ACHN (cell line): ENCODE data around the gene DMBX1.

Experiments
- DNase-seq: peaks from one replicate; pipeline ENCODE4 v3.0.0-alpha.2; 2015
- in situ Hi-C: cut with HindIII; loops from 2 replicates; pipeline ENCODE4 v1.10.0; 2017; ENCODE audit warnings: low sequenced_read_pairs, low pct_ligation_motif_present, low pct_unique_long_range_greater_than_20kb

Gene DMBX1

DNA sequence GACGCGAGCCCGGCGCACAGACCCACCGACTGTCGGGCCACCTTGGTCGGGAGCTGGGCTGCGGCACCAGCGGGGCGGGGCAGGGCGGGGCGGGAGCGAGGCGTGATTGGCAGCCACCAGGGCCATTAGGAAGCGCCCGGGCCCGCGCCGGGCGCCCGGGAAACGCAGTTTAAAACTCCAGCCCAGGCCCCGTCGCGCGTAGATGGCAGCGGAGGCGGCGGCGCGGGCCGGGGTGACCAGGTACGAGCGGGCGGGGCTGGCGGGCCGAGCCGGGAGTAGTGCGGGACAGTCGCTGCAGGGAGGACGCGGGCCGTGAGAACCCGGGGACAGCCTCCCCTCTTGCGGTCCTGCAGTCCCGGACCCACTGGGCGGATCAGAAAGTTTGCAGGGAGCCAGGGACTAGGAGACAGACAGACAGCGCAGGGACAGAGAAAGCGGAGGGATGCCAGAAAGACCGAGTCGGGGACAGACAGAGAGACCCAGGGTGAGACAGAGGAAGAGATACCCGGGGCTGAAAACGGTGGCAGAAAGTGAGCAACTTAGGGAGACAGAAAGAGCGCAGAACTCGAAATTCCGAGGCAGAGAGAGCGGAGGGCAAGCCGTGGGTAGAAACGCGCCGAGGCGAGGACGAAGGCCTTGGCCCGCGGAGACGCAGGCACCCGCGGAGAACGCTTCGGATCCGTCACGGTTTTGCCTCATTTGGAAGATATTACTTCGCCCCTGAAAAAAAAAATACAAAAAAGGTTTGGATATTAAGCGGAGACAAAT is at the start of gene DMBX1:
TSS of gene DMBX1 (plus strand) at position 199 of the 768 bp plus-strand sequence. CDS start 17,175 bp downstream, outside the sequence.
- DNase-seq = peak; percentile 30
- in situ Hi-C loops = no loop called here

GRCh38 chr1:46440478-46440877 is 49.2 kb upstream of the DMBX1 start:
- DNase-seq = no peak
- in situ Hi-C loops = no loop called here

GRCh38 chr1:46442317-46443161 is 47.1 kb upstream of the DMBX1 start:
- in situ Hi-C loops = no loop called here
- DNase-seq = peak; percentile 91

GRCh38 chr1:46444466-46444865 is 45.2 kb upstream of the DMBX1 start:
- no peak for DNase-seq
- in situ Hi-C loops = no loop called here

GRCh38 chr1:46445773-46446256 is 43.8 kb upstream of the DMBX1 start:
- in situ Hi-C loops = no loop called here
- DNase-seq = no peak

DNA sequence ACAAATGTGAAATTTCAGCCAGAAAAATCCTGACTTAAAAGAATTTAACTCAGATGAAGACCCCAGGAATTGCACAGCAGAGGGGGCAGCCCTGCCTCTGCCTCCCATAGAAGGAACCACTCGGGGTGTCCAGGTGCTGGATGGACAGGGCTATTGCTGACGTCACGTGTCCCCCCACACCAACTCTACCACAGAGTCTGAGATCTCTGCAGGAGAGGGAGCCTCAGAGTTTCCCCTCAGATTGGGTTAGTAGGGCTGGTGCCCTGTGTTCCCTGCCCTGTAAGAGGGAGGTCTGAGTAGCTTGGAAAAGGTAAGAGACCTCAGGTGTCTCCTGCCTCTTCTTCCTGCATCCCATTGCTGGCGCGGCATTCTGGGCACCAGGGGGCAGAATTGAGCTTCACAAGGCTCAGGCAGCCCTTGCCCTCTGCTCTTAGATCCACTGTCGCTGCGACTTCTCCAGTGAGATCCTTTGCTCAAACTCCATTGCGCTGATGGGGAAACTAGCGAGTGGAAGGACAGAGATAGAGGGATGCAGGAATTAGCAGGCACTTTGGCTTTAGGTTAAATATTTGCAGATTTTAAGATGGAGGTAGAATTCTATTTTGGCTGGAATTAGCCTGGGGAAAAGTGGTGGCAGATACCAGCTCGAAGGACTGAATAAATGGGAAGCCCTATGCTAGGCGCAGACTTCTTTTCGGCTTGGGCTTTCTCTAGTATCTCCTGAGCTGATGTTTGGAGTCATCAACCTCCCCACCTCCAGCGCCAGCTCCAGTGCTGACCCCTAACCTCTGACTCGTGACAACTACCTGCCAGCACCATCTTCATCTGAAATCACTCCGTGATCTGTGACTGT is 42.8 kb upstream of the DMBX1 start:
- DNase-seq = peak; percentile 55
- in situ Hi-C loops = no loop called here

DNA sequence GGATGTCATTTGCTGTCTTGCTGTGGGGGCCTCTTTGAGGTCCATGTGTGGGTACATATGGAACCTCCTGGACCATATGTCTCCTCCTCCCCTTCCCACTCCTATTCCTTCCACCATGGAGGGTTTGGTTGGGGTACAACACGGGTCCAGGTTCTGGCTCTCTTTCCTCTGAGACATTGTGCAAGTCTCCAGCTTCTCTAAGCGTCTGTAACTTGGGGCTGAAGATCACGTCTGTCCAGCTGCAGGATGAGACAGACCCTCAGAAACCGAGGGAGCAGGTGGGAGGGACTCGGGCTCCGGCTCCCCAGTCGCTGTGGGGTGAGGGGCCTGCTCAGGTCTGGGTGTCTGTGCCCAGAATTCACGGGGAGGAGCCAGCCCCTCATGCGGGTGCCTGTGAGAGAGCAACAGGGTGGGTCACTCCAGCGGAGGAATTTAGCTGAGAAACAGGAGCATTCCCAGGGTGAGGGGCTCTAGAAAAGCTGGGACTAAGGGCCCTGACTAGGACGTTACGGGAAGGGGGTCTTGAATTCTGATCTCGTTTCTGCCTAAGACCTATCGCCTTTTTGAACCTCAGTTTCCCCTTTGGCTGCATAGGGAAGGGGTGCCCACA is 42.0 kb upstream of the DMBX1 start:
- DNase-seq = no peak
- in situ Hi-C loops = no loop called here

GRCh38 chr1:46448109-46448911 is 41.3 kb upstream of the DMBX1 start:
- in situ Hi-C loops = no loop called here
- DNase-seq = no peak

- DNase-seq = no peak
- in situ Hi-C loops = no loop called here
Observed at GRCh38 chr1:46449223-46450159, 40.1 kb upstream of the DMBX1 start.

GRCh38 chr1:46450160-46450517 is 39.5 kb upstream of the DMBX1 start:
- in situ Hi-C loops = no loop called here
- DNase-seq = no peak

DNA sequence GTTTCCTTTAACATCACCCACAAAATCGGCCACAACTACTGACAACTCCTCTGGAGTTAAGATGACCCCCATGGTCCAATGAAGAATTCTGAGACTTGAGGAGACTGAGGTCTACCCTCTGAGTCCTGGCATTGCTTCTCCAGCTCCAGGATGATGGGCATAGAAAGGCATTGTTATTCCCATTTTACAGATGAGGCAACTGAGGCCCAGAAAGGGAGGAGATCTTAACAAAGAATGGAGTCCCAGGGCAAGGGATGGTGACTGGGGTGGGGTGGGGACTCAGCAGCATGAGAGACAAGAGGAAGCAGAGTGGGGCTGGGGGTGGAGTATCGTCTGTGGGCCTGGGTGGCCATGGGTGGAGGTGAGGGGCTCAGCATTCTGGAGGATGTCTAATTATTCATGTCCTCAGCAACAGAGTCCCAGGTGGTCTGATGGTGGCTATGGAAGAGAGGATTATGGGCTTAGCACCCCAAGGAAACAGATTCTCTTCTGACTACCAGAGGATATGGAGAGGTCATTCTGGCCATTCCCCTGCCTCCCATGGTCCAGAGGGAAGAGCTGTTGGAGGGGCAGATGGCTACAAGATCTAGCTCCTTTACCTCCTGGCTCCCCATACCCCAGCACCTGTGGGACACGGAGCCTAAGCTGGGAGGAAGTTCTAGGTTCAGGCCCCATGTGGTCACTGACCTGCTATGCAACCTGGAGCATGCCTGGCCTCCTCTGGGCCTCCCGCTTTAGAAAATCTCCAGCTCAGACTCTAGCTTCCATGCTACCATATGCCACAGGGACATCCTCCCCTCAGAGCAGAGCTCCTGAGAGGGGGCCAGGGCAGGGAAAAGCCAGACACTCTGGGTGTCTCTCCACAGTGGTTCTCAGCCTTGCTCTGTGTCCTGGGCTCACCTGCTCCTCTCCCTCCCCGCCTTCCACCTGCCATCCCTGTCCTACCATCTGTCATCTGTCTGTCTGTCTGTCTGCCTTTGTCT is 37.4 kb upstream of the DMBX1 start:
- DNase-seq = no peak
- in situ Hi-C loops = no loop called here

DNA sequence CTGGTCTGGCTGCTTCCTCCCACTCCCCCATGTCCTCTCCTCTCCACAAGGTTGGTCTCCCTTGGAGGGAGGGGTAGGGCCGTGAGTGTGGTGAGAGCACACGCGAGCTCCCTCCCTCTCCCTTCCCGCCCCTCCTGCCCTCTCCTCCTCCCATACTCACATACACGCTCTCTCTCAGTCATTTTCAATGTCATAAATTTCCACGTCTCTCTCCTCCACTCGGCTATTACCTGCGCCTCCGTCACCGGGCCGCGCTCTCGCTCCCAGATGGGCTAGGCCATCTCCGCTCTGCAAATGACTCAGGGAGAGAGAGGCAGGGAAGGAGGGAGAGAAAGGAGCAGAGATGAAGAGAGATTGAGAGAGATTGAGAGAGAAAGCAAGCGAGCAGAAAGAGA is 36.7 kb upstream of the DMBX1 start:
- in situ Hi-C loops = no loop called here
- DNase-seq = no peak

DNA sequence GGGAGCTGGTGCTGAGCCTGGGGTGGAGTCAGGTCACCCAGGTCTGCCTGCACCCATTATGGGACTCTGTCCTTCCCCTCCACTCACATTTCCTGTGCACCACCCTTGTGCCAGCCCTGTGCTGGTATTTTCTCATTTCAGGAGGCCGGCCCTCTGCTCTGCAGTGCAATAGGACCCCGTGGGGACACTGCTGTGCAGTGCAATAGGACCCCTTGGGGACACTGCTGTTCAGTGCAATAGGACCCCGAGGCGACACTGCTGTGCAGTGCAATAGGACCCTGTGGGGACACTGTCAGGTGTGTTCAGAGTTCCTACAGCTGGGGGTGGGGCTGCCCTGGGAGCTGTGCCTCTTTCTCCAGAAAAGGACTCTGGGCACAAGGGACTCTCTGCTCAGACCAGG is 36.2 kb upstream of the DMBX1 start:
- no peak for DNase-seq
- in situ Hi-C loops = no loop called here

GRCh38 chr1:46455951-46456350 is 33.7 kb upstream of the DMBX1 start:
- no peak for DNase-seq
- in situ Hi-C loops = no loop called here

DNA sequence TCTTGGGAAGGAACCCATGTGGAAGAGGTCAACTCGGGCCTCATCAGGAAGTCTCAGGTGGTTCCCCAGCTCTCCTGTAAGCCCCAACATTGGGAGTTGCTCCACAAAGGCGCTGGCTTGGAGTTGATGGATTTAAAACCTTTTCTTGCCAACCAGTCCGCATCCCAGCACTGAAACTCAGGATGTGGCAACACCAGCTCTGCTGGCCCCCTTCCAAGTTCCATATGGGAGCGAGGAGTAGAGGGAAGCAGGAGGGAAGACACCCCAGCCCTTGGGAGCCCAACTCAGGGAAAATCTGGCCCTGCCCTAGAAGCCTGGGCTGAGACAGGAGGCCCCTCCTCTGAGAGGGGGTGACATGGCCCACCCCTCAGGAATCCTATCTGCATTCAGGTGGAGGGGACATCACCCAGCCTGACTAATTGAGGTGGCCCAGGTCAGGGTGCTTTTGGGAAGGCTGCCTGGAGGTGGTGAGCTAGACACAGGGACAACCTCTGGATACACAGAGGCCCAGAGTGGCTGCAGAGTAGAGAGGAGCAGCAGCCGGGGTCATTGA is 33.1 kb upstream of the DMBX1 start:
- in situ Hi-C loops = no loop called here
- no peak for DNase-seq
